SK-N-SH treated with all-trans-retinoic acid at 6 μM for 48 hours (cell line): ENCODE results near the gene THOC2.

Source experiments
- PPARA ChIP-seq: fragments of 250-450 bp; sonication (Bioruptor Pico); IDR thresholded peaks from 2 replicates; pipeline ENCODE4 v1.5.0; 2020; ENCODE audit warnings: mild to moderate bottlenecking, borderline replicate concordance
- TCF4 ChIP-seq: fragments of 250-450 bp; sonication (Bioruptor Pico); IDR thresholded peaks from 2 replicates; pipeline ENCODE4 v1.8.0; 2021; ENCODE audit warnings: mild to moderate bottlenecking, moderate library complexity, borderline replicate concordance
- TOX ChIP-seq: fragments of 250-450 bp; sonication (Bioruptor Pico); IDR thresholded peaks from 2 replicates; pipeline ENCODE4 v1.8.0; 2021; ENCODE audit warnings: mild to moderate bottlenecking, moderate library complexity, borderline replicate concordance
- ZFP30 ChIP-seq: fragments of 450-650 bp; formaldehyde crosslinking; IDR thresholded peaks from 2 replicates; pipeline ENCODE4 v1.5.0; 2022; ENCODE audit warnings: mild to moderate bottlenecking, moderate library complexity
- ZNF8 ChIP-seq: fragments of 450-650 bp; formaldehyde crosslinking; IDR thresholded peaks from 2 replicates; pipeline ENCODE4 v1.5.0; 2020; ENCODE audit warnings: mild to moderate bottlenecking, moderate library complexity

DNA sequence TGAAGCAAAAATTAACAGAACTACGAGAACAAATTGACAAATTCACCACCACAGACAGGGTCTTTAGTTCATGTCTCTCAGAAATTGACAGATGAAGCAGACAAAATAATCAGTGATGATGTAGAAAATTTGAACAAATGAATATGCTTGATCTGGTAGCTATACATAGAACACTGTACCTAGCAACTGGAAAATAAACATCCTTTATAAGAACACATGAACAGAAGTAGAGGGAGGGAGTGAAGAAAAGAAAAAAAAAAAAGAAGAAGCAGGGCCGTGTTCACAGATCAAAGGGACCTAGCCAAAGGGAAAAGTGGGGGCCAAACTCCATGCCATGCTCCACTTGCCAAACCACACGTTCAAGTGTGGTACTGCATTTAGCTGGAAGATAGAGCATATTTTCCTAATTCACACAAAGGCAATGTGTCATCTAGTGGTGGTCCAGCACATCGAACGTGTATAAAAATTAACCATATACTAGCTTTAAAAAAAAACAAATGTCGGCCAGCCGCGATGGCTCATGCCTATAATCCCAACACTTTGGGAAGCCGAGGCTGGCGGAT is 5.6 kb upstream of the THOC2 start:
- no peak for TF ChIP-seq TCF4 (CRISPR knock-in tag)
- no peak for TF ChIP-seq ZFP30 (CRISPR knock-in tag)
- no peak for TF ChIP-seq ZNF8
- no peak for TF ChIP-seq PPARA
- TF ChIP-seq TOX (CRISPR knock-in tag): no peak
